NOMO-1 treated with dmso at 0.1 percent for 144 hours (cell line): ENCODE measurements around the gene ALX1.
"Not testable (repeated sequence)": the region's sequence is repeated elsewhere in the genome, so short reads cannot be mapped to it uniquely, and the experiment has no call there.

Experiments
- DNase-seq: peaks from one replicate; lab custom pipeline; 2025; ENCODE audit not compliant: unreplicated experiment; lab: John Stamatoyannopoulos, UW

The ALX1 gene

DNA sequence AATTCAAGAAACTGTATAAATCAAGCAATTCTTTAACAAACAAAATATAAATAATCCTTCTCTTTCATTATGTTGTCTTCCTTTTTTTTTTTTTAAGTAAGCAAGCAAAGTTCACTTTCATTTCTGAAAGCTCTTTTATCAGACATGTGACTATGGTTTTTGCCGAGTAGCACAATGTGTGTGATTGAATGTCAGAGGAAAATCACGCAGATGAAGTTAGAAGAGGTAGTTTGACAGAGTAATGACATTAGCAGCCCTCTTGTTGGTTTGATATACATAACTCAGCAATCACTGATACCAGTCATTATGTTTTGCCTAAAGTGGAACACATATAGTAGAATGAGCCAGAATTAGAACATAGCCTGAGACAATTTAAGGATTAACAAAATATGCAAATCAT lies 19.0 kb downstream of the ALX1 start:
- DNase-seq = no peak

GRCh38 chr12:85301051-85301450 lies 21.0 kb downstream of the ALX1 start:
- DNase-seq = no peak

GRCh38 chr12:85308374-85308773 lies 28.4 kb downstream of the ALX1 start:
- no peak for DNase-seq

DNA sequence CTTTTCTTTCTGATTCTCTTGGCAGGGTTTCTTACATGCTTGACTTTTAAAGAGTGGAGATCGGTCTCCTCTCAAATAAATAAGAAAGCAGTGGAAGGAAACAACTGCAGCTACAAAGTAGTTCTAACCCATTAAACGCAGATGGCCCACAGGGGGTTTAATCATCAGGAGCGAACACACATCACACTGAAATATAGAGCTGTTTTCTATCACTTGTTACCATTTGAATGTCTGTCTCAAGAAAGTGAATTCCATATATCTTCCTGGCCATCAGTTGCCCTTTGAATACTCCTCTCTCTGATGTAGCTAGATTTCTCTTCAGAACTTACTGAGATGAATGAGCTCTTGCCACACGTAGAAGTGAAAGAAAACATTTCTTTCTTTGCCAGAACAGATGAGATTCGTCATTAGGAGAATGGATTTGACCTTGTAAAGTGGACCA lies 29.1 kb downstream of the ALX1 start:
- DNase-seq = no peak

GRCh38 chr12:85310025-85310424 lies 30.0 kb downstream of the ALX1 start:
- DNase-seq = no peak

- DNase-seq = no peak
Measured at GRCh38 chr12:85310456-85311076, 30.5 kb downstream of the ALX1 start.

- DNase-seq = not testable (repeated sequence)
Measured at GRCh38 chr12:85317866-85318636, 38.0 kb downstream of the ALX1 start.

GRCh38 chr12:85322715-85323114 lies 42.7 kb downstream of the ALX1 start:
- no peak for DNase-seq

DNA sequence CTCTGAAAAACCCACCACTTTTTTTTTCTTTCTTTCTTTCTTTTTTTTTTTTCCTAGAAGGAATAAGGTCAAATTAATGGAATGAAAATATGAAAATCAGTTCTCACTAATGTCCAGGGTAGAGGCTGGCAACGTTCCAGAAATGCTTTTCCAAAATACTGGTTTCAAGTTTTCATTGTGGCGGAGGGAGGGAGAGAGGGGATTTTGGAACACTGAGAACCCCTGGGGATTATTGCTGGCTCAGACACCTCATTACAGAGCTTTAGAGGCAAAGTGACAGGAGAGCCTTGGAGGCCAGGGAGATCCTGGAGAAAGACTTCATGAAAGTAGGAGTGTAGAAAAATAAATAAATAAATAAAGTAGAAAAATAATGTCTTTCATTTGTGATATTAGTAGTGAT lies 45.4 kb downstream of the ALX1 start:
- DNase-seq = no peak

- DNase-seq = no peak
Measured at GRCh38 chr12:85329913-85330312, 49.9 kb downstream of the ALX1 start.

DNA sequence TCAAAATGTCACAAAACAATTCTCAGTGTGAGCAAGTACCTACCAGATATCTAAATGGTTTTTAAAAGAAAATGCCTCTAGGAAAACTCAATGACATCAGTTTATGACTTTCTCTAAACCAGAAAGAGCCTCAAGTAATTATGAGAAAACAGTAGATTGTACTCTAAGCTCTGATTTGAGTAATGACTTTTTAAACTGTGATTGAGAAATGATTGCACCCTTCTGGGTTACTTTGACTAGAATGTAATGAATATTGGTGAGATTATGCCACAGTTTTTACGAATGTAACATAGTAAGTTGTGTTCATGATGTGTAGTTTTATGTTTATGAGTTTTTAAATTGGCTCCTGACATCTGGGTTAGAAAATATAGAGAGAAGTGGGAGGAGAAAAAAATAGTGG lies 68.8 kb downstream of the ALX1 start:
- no peak for DNase-seq

GRCh38 chr12:85350356-85350755 lies 70.3 kb downstream of the ALX1 start:
- no peak for DNase-seq
